Esophagus muscularis mucosa (tissue), 4 donors: ENCODE results near the gene OCEL1. TPM values are rescaled to one million over a fixed set of nuclear protein-coding genes. Genes with fewer than 3 reads are reported as not detected.

Source experiments
- DNase-seq: peaks from one replicate; pipeline ENCODE4 v3.0.0-alpha.2; 2017; ENCODE audit errors: extremely low spot score
- H3K27ac ChIP-seq, 4 donors: fragments of 200-600 bp; sonication (generic); replicated peaks in 1 of 4; 1 replicate in 3 of 4; 2 replicates in 1 of 4; pipeline ENCODE4 v1.5.1; 2016 to 2019; ENCODE audit warnings: mild to moderate bottlenecking in 1 of 4
- H3K27me3 ChIP-seq, 4 donors: fragments of 200-600 bp; sonication (generic); one replicate each; pipeline versions ENCODE4 v1.5.1 to v1.6.0; 2016 to 2019
- H3K36me3 ChIP-seq, 4 donors: fragments of 200-600 bp; sonication (generic); one replicate each; pipeline ENCODE4 v1.5.1; 2016 to 2019
- H3K4me1 ChIP-seq, 4 donors: fragments of 200-600 bp; sonication (generic); one replicate each; pipeline ENCODE4 v1.5.1; 2016 to 2019
- H3K4me3 ChIP-seq, 4 donors: fragments of 200-600 bp; sonication (generic); 1 replicate in 2 of 4; 2 replicates in 2 of 4; pipeline ENCODE4 v1.5.1; 2016 to 2019; ENCODE audit warnings: mild to moderate bottlenecking in 4 of 4, moderate library complexity in 1 of 4
- H3K9me3 ChIP-seq, 4 donors: fragments of 200-600 bp; sonication (generic); 1 replicate in 3 of 4; 2 replicates in 1 of 4; pipeline ENCODE4 v1.5.1; 2016 to 2019
- EP300 ChIP-seq: sonication (generic); formaldehyde crosslinking; IDR thresholded peaks from one replicate; pipeline ENCODE4 v1.6.1; 2017; ENCODE audit warnings: antibody characterized with exemption
- POLR2A ChIP-seq: fragments of 450-650 bp; IDR thresholded peaks from one replicate; pipeline ENCODE4 v1.6.1; 2017; ENCODE audit warnings: antibody characterized with exemption, moderate library complexity, mild to moderate bottlenecking, low read depth
- POLR2AphosphoS5 ChIP-seq, 2 donors: sonication (generic); formaldehyde crosslinking; IDR thresholded peaks; one replicate each; pipeline ENCODE4 v1.6.1; 2017; ENCODE audit warnings: antibody characterized with exemption in 2 of 2
- WGBS: methylation state at CpG from one replicate; pipeline ENCODE4 v1.1.5; 2018; 5-methylcytosine and 5-hydroxymethylcytosine counted together
- intact Hi-C: fragments of 100-400 bp; cut with DNase I; formaldehyde crosslinking; loops from one replicate; pipeline ENCODE4 v1.15.1; 2023
- total RNA-seq, 4 donors: library from RNA; depleted of rRNA; stranded (reverse); fragments of >200 nt; gene quantifications; one replicate each; pipeline versions ENCODE4 v1.1.0 to v1.2.1, GENCODE V29; 2016
- TF ChIP-seq, protein P1 (sequence below), 3 experiments: fragments of 200-600 bp in 2 of 3; fragments of 450-650 bp in 1 of 3; sonication (generic) in 2 of 3; IDR thresholded peaks; one replicate each; pipeline ENCODE4 v1.5.1; 2017 to 2019; ENCODE audit warnings: antibody characterized with exemption in 3 of 3, mild to moderate bottlenecking in 2 of 3, moderate library complexity in 1 of 3

The OCEL1 gene
- total RNA-seq, 4 donors from 2014 or later = 6.3 to 18.8 (median 7.8) TPM

DNA sequence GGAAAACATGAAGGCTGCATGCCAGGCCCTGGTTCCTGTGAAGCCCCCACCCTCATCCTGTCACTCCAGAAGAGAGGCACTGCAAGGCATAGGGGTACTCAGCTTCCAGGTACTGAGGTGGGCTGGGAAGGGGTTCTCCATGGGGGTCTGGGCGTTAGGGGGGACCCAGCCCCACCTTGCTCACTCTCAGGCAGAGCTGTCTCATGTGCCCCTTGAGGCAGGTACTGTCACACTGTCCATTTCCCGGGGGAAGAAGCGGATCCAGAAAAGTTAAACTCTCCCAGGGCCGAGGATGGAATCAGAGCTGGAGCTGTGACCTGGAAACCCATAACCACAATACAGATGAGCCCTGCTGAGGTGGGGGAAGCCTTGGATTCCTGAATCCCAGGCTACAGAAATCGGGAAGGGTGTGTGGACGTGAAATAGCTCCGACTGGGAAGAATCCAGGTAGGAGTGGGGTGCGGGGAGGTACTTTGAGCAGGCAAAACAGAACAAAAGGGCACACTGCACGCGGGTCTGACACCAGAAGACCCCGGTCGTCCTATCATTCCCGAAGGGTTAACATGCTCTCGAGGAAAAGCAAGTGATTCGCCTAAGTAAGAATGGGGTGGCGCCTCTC, 11.4 kb upstream of the OCEL1 start:
- peaks cover 14 to 68% (median 66%) of the 10 kb centered on the region in 4 donors for H3K36me3 ChIP-seq
- no peaks in the 10 kb centered on the region for H3K27me3 ChIP-seq
- peaks cover 14 to 20% (median 17%) of the 10 kb centered on the region in 4 donors for H3K4me1 ChIP-seq
- DNase-seq = no peak
- intact Hi-C loops = loop anchor here (10.0 kb wide), 1 partner anchor 140 kb away; the partner anchor contains the start of genes HAUS8 and MYO9B
- peak overlapping the region; percentile 61 to 91 (median 72) for H3K4me3 ChIP-seq
- H3K9me3 ChIP-seq = no peaks in the 10 kb centered on the region
- peak overlapping the region; percentile 83 to 95 (median 90) for H3K27ac ChIP-seq
- no peak for TF ChIP-seq POLR2A
- TF ChIP-seq, protein P1, sequence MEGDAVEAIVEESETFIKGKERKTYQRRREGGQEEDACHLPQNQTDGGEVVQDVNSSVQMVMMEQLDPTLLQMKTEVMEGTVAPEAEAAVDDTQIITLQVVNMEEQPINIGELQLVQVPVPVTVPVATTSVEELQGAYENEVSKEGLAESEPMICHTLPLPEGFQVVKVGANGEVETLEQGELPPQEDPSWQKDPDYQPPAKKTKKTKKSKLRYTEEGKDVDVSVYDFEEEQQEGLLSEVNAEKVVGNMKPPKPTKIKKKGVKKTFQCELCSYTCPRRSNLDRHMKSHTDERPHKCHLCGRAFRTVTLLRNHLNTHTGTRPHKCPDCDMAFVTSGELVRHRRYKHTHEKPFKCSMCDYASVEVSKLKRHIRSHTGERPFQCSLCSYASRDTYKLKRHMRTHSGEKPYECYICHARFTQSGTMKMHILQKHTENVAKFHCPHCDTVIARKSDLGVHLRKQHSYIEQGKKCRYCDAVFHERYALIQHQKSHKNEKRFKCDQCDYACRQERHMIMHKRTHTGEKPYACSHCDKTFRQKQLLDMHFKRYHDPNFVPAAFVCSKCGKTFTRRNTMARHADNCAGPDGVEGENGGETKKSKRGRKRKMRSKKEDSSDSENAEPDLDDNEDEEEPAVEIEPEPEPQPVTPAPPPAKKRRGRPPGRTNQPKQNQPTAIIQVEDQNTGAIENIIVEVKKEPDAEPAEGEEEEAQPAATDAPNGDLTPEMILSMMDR (IDR thresholded peaks at IDR 0.05) = no peak
- no peak for TF ChIP-seq EP300
- TF ChIP-seq POLR2AphosphoS5 (IDR thresholded peaks at IDR 0.05) = no peak
- WGBS = 34% methylated on average over 16 of the region's 16 CpGs

DNA sequence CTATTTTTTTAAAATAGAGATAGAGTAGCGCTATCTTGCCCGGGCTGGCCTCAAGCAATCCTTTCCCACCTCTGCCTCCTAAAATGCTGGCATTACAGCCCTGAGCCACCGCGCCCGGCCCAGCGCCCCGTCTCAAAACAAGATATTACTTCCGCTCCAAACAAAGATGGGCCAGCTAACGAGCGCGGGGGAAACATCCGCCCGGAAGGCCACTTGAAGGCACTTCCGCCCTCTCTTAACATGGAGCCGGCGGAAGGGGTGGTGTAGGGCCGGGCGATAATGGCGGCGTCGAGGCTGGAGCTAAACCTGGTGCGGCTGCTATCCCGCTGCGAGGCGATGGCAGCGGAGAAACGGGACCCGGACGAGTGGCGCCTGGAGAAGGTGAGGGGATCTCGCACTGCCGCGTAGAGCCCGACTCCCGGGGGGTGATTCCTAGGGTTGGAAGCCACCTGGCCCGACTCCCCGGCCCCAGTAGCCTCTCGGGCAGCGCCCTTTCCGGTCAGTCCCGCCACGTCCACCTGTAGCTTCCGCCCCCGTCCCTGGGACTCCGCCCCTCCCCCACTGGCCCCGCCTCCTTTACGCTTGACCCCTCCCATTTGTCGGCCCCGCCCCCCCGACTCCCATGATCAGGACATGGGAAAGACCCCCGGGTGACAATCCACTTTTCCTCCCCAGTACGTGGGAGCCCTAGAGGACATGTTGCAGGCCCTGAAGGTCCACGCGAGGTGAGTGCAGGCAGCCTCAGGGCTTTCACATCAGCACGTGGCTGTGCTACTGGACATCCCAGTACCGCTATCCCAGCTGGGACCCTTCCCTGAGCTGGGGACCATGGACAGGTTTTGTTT, 10.7 kb upstream of the OCEL1 start, which contains the start of gene USE1:
Gene USE1, plus strand, starts transcription at position 231 of the 845 bp plus-strand sequence. Its CDS starts 49 bp downstream, at position 280.
- peaks cover 14 to 26% (median 23%) of the 10 kb centered on the region in 4 donors for H3K4me1 ChIP-seq
- DNase-seq = peak; percentile 97
- H3K4me3 ChIP-seq = peak within 1 kb of the TSS; percentile 61 to 91 (median 72)
- H3K9me3 ChIP-seq = no peaks in the 10 kb centered on the region
- WGBS = under 1% methylated on average over 15 of the region's 56 CpGs
- intact Hi-C loops = loop anchor here (10.0 kb wide), 1 partner anchor 141 kb away; the partner anchor contains the start of genes HAUS8 and MYO9B
- peak within 1 kb of the TSS; percentile 83 to 95 (median 90) for H3K27ac ChIP-seq
- no peaks in the 10 kb centered on the region for H3K27me3 ChIP-seq
- peaks cover 12 to 61% (median 60%) of the 10 kb centered on the region in 4 donors for H3K36me3 ChIP-seq
- TF ChIP-seq POLR2AphosphoS5 (IDR thresholded peaks at IDR 0.05) (peak; percentile 77 to 84), POLR2A (peak; percentile 12), EP300 (no peak)
- TF ChIP-seq, protein P1 (IDR thresholded peaks at IDR 0.05) = no peak

DNA sequence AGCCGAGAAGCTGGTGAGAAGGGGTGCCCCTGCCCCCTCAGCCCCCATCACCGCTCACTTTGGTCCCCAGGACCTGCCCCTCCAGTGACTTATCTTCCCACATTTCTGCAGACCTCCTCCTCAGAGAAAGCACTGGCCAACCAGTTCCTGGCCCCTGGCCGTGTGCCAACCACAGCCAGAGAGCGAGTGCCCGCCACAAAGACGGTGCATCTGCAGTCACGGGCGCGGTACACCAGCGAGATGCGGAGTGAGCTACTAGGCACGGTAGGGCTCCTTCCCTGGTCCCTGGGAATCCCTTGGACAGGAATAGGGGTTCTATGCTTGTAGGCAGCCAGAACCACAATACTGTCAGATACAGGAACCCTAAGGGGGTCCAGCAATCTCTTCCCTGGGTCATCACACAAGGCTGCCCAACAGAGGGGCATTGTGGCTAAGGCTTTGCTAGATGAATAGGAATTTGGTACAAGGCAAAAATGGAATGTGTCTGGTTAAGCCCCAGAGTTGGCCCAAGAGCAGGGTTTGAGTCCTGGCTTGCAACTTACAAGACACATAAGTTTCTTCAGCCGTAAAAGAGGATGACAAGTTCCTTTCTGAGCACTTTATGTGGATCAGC, 9.9 kb upstream of the OCEL1 start:
- Histone ChIP-seq H3K27ac (peak overlapping the region; percentile 83 to 95 (median 90)), H3K4me3 (peak overlapping the region; percentile 61 to 91 (median 72)), H3K4me1 (peaks cover 14 to 31% (median 23%) of the 10 kb centered on the region in 4 donors), H3K36me3 (peaks cover 7 to 54% (median 53%) of the 10 kb centered on the region in 4 donors), H3K9me3 (no peaks in the 10 kb centered on the region), H3K27me3 (no peaks in the 10 kb centered on the region)
- no peak for DNase-seq
- WGBS = 91% methylated on average over 12 of the region's 13 CpGs
- intact Hi-C loops = loop anchor here (10.0 kb wide), 1 partner anchor 141 kb away; the partner anchor contains the start of genes HAUS8 and MYO9B
- TF ChIP-seq POLR2AphosphoS5 (IDR thresholded peaks at IDR 0.05) = no peak
- TF ChIP-seq EP300 = no peak
- TF ChIP-seq, protein P1 (IDR thresholded peaks at IDR 0.05) = no peak
- TF ChIP-seq POLR2A = no peak

DNA sequence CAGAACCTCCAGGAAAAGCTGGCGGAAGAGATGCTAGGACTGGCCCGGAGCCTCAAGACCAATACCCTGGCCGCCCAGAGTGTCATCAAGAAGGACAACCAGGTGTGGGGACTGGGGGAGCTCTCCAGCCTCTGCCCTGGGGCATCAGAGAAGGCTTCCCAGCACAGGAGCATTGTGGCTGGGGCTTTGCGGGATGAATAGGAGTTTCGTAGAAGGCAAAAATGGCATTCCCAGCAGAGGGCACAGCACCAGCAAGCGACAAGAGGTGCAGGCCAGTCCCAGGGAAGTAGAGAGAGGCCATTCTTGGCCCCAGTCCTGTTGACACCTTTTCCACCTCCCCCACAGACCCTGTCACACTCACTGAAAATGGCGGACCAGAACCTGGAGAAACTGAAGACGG, 6.7 kb upstream of the OCEL1 start:
- intact Hi-C loops = loop anchor here (10.0 kb wide), 1 partner anchor 144 kb away; the partner anchor contains the start of genes HAUS8 and MYO9B

More for the DNA sequence above, 6.7 kb upstream of the OCEL1 start:
- Histone ChIP-seq H3K27me3 (no peaks in the 10 kb centered on the region), H3K27ac (no peak overlapping the region), H3K9me3 (no peaks in the 10 kb centered on the region), H3K4me3 (no peak overlapping the region), H3K4me1 (peaks cover 14 to 31% (median 23%) of the 10 kb centered on the region in 4 donors), H3K36me3 (peaks cover 0 to 35% (median 32%) of the 10 kb centered on the region in 4 donors)
- TF ChIP-seq, protein P1 (IDR thresholded peaks at IDR 0.05) = no peak
- TF ChIP-seq EP300 = no peak
- TF ChIP-seq POLR2A = no peak
- DNase-seq = no peak
- whole genome bisulfite sequencing = 93% methylated on average over 8 of the region's 8 CpGs
